OCI-LY7 (cell line): ENCODE results near the gene RBM39. TPM values are rescaled to one million over a fixed set of nuclear protein-coding genes. Genes with fewer than 3 reads are reported as not detected.
"Not testable (repeated sequence)": the region's sequence is repeated elsewhere in the genome, so short reads cannot be mapped to it uniquely, and the experiment has no call there.

Experiments used
- BruUV-seq: library from RNA; stranded (reverse); fragments of 400-500 nt; replicated peaks from 2 replicates; lab custom pipeline; 2021; lab: Mats Ljungman, UMichigan
- CTCF ChIA-PET: fragments of 300-600 bp; sonication (Branson Sonifier 250); formaldehyde crosslinking; loops from one replicate; lab custom pipeline; 2022; ENCODE audit warnings: antibody characterized with exemption; ENCODE audit not compliant: unreplicated experiment; lab: Charles Lee
- POLR2A ChIA-PET: fragments of 300-600 bp; sonication (Branson Sonifier 250); formaldehyde crosslinking; loops from one replicate; lab custom pipeline; 2022; ENCODE audit warnings: antibody characterized with exemption; lab: Charles Lee
- DNase-seq: peaks from one replicate; pipeline ENCODE4 v3.0.0-alpha.2; 2015; ENCODE audit warnings: low spot score
- H2AFZ ChIP-seq: fragments of 200-600 bp; sonication (generic), shearing (Covaris generic); 2 replicates; pipeline ENCODE4 v1.6.1; 2014; ENCODE audit warnings: mild to moderate bottlenecking, antibody characterized with exemption, low read length, moderate library complexity
- H3K27ac ChIP-seq: fragments of 200-600 bp; sonication (generic); 2 replicates; pipeline ENCODE4 v1.5.1; 2014; ENCODE audit warnings: mixed run types, low read depth, mild to moderate bottlenecking, moderate library complexity, low read length, inconsistent platforms; ENCODE audit not compliant: poor library complexity, severe bottlenecking
- H3K36me3 ChIP-seq: fragments of 200-600 bp; sonication (generic); 2 replicates; pipeline ENCODE4 v1.6.1; 2014; ENCODE audit warnings: mild to moderate bottlenecking, antibody characterized with exemption, low read length, moderate library complexity, mixed read lengths; ENCODE audit not compliant: insufficient read depth
- H3K4me1 ChIP-seq: fragments of 200-600 bp; sonication (generic); 2 replicates; pipeline ENCODE4 v1.5.1; 2014; ENCODE audit warnings: mild to moderate bottlenecking, low read length; ENCODE audit not compliant: insufficient read depth, poor library complexity, severe bottlenecking
- H3K4me2 ChIP-seq: fragments of 200-600 bp; sonication (generic); 2 replicates; pipeline ENCODE4 v1.6.1; 2014; ENCODE audit warnings: mild to moderate bottlenecking, low read length
- H3K4me3 ChIP-seq: fragments of 200-600 bp; sonication (generic); 2 replicates; pipeline ENCODE4 v1.5.1; 2014; ENCODE audit warnings: mild to moderate bottlenecking, low read depth, low read length; ENCODE audit not compliant: poor library complexity, severe bottlenecking
- H3K79me2 ChIP-seq: fragments of 200-600 bp; sonication (generic); 2 replicates; pipeline ENCODE4 v1.6.1; 2016; ENCODE audit warnings: low read depth, mild to moderate bottlenecking, low read length, moderate library complexity, mixed read lengths; ENCODE audit not compliant: insufficient read depth
- H3K9me2 ChIP-seq: fragments of 200-600 bp; sonication (generic); 2 replicates; pipeline ENCODE4 v1.6.1; 2016; ENCODE audit warnings: mild to moderate bottlenecking, low read length, mixed read lengths; ENCODE audit not compliant: insufficient read depth
- H3K9me3 ChIP-seq: fragments of 200-600 bp; sonication (generic); 2 replicates; pipeline ENCODE4 v1.6.1; 2014; ENCODE audit warnings: mild to moderate bottlenecking, mixed run types, low read length, mixed read lengths
- H4K20me1 ChIP-seq: fragments of 200-600 bp; sonication (generic); 2 replicates; pipeline ENCODE4 v1.6.1; 2014; ENCODE audit warnings: mild to moderate bottlenecking, antibody characterized with exemption, low read length, moderate library complexity, mixed read lengths; ENCODE audit not compliant: insufficient read depth
- EZH2phosphoT487 ChIP-seq: fragments of 200-600 bp; sonication (generic); IDR thresholded peaks from 2 replicates; pipeline ENCODE4 v1.6.1; 2018; ENCODE audit warnings: low read depth, borderline replicate concordance, mild to moderate bottlenecking, mixed run types, antibody characterized with exemption, low read length, moderate library complexity, mixed read lengths
- intact Hi-C: fragments of 100-400 bp; cut with micrococcal nuclease; formaldehyde crosslinking; loops from one replicate; pipeline ENCODE4 v1.10.0; 2022; ENCODE audit not compliant: unreplicated experiment
- total RNA-seq, 2 experiments: library from RNA; depleted of rRNA in 1 of 2; stranded (reverse); fragments of >200 nt in 1 of 2; shearing (Covaris generic) in 1 of 2; gene quantifications; 2 replicates each; pipeline ENCODE4 v1.2.3, GENCODE V29; 2014 to 2022
- TF ChIP-seq, protein P1 (sequence below): fragments of 200-600 bp; sonication (generic); conservative IDR thresholded peaks from 2 replicates; pipeline ENCODE4 v1.5.1; 2014; ENCODE audit warnings: mild to moderate bottlenecking, antibody characterized with exemption, low read length, moderate library complexity, mixed read lengths

Gene RBM39
- total RNA-seq, 2 experiments from 2014 or later, result 346 to 431 TPM

DNA sequence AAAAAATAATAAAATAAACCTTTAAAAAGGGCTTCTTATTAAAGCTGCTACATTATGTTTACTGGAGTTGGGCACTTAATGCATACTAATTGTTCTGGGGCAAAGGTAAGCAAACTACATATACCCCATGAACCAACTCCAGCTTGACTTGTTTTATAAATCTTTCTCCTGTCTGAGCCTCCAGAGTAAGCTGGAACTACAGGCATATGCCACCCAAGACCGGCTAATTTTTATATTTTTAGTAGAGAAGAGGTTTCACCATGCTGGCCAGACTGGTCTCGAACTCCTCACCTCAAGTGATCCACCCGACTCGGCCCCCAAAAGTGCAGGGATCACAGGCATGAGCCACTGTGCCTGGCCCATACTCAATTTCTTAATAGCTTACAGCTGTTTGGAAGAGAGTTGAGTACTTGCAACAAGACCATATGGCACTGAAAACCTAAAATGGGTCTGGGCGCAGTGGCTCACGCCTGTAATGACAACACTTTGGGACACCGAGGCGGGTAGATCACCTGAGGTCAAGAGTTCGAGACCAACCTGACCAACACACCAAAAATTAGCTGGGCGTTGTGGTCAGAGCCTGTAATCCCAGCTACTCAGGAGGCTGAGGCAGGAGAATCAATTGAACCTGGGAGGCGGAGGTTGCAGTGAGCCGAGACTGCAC, 23.0 kb downstream of the RBM39 start:
- no peak for DNase-seq
- Histone ChIP-seq H3K4me1 (no peaks in the 10 kb centered on the region), H3K27ac (no peak overlapping the region), H3K79me2 (peaks cover 90% of the 10 kb centered on the region; the same call in 1 of the 2 replicates), H3K4me3 (no peak overlapping the region), H3K9me3 (no peaks in the 10 kb centered on the region), H4K20me1 (peaks cover 17% of the 10 kb centered on the region; the same call in 1 of the 2 replicates), H3K4me2 (no peak overlapping the region), H2AFZ (no peak overlapping the region), H3K9me2 (no peaks in the 10 kb centered on the region), H3K36me3 (peaks cover 99% of the 10 kb centered on the region)
- TF ChIP-seq, protein P1, sequence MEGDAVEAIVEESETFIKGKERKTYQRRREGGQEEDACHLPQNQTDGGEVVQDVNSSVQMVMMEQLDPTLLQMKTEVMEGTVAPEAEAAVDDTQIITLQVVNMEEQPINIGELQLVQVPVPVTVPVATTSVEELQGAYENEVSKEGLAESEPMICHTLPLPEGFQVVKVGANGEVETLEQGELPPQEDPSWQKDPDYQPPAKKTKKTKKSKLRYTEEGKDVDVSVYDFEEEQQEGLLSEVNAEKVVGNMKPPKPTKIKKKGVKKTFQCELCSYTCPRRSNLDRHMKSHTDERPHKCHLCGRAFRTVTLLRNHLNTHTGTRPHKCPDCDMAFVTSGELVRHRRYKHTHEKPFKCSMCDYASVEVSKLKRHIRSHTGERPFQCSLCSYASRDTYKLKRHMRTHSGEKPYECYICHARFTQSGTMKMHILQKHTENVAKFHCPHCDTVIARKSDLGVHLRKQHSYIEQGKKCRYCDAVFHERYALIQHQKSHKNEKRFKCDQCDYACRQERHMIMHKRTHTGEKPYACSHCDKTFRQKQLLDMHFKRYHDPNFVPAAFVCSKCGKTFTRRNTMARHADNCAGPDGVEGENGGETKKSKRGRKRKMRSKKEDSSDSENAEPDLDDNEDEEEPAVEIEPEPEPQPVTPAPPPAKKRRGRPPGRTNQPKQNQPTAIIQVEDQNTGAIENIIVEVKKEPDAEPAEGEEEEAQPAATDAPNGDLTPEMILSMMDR, result no peak
- TF ChIP-seq EZH2phosphoT487, result no peak
- no TSS peak for BruUV-seq
- intact Hi-C loops, result no loop called here
- ChIA-PET POLR2A (interaction anchor here (0.6 to 2.0 kb wide), 3 partner anchors 7 to 162 kb away, joined by 3 to 5 read pairs (median 4); no protein-coding TSS in a partner anchor), CTCF (interaction anchor here (0.6 kb wide), 1 partner anchor 186 kb away, joined by 3 read pairs; no protein-coding TSS in a partner anchor)

DNA sequence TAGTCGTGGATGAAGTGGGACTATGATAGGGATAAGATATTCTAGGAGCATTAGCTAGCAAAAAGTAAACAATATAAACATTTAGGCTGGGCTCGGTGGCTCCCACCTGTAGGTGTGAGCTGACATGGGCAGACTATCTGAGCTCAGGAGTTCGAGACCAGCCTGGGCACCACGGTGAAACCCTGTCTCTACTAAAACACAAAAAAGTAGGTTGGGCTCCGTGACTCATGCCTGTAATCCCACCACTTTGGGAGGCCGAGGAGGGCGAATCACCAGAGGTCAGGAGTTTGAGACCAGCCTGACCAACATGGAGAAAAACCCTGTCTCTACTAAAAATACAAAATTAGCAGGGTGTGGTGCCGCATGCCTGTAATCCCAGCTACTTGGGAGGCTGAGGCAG, 23.7 kb downstream of the RBM39 start:
- H3K4me2 ChIP-seq, H3K9me3 ChIP-seq, H2AFZ ChIP-seq, H3K4me1 ChIP-seq, BruUV-seq, H3K27ac ChIP-seq, DNase-seq, H3K4me3 ChIP-seq, H3K9me2 ChIP-seq, intact Hi-C loops: not testable (repeated sequence)
- ChIA-PET POLR2A (interaction anchor here (0.7 to 2.0 kb wide), 4 partner anchors 13 to 25 kb away, joined by 3 to 5 read pairs (median 4); partner anchors contain the start of gene RBM39), CTCF (interaction anchor here (0.7 kb wide), 1 partner anchor 8 kb away, joined by 4 read pairs; no protein-coding TSS in a partner anchor)
- Histone ChIP-seq H4K20me1 (peaks cover 20% of the 10 kb centered on the region; the same call in 1 of the 2 replicates), H3K79me2 (peaks cover 90% of the 10 kb centered on the region; the same call in 1 of the 2 replicates), H3K36me3 (peaks cover 99% of the 10 kb centered on the region)

DNA sequence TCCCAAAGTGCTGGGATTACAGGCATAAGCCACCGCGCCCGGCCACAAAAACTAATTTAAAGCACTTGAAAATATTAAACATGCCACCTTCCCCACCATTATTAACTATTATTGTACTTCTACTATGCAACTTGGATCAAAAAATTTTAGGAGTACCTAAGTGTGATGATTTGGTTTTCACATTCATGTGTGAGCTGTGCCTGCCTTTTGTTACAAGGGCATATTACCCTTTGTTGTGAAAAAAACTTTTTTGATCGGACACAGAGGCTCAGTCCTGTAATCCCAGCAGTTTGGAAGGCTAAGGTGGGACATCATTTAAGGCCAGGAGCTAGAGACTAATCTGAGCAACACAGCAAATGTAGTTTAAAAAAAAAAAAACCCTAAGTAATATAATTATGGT, 25.7 kb downstream of the RBM39 start:
- no peak for TF ChIP-seq EZH2phosphoT487
- TF ChIP-seq, protein P1, result no peak
- ChIA-PET CTCF (no interaction called here), POLR2A (no interaction called here)
- H3K9me2 ChIP-seq, result no peaks in the 10 kb centered on the region
- peaks cover 90% of the 10 kb centered on the region; the same call in 1 of the 2 replicates for H3K79me2 ChIP-seq
- no peak for DNase-seq
- BruUV-seq, result no TSS peak
- H3K9me3 ChIP-seq, result no peaks in the 10 kb centered on the region
- H3K4me1 ChIP-seq, result no peaks in the 10 kb centered on the region
- H3K4me3 ChIP-seq, result no peak overlapping the region
- no peak overlapping the region for H3K4me2 ChIP-seq
- no peak overlapping the region for H3K27ac ChIP-seq
- H2AFZ ChIP-seq, result no peak overlapping the region
- H3K36me3 ChIP-seq, result peaks cover 100% of the 10 kb centered on the region
- intact Hi-C loops, result no loop called here
- H4K20me1 ChIP-seq, result peaks cover 20% of the 10 kb centered on the region; the same call in 1 of the 2 replicates
